ENCODE results near the gene PPM1H. TPM values are rescaled to one million over a fixed set of nuclear protein-coding genes. Genes with fewer than 3 reads are reported as not detected.

Gene PPM1H
- total and polyA plus RNA-seq, 10 of the 15 experiments (the other 5 are each of a cell fraction or from before 2014, with no cell fraction given): 0.11 to 0.83 (median 0.49) TPM

DNA sequence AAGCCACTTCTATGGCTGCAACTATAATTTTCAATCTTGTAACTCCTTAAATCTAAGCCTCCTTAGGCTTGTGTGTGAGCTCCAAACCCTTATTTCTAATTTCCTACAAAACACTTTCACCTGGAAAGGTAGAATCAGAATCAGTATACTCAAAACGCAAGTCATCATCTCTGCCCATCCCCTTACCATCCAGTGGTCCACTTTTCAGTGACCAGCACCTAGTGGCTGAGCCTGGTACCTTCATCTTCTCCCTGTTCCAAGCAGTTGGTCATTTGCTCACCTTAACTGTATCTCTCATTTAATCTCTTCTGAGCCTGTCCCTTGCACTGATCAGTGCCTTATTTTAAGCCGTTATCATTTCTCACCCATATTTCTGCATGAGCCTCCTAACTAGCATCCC is 107.9 kb downstream of the PPM1H start:
- SMC1A ChIA-PET (ENCODE audit: uncharacterized antibody, unreplicated experiment): no interaction called here
- BruUV-seq (replicated peaks): no TSS peak
- ATAC-seq (no peak), FAIRE-seq (no peak), DNase-seq (ENCODE audit: low read depth, low spot score) (no peak)
- in situ Hi-C loops (cut with MboI) (no loop called here), intact Hi-C loops (cut with micrococcal nuclease; ENCODE audit: unreplicated experiment) (no loop called here)
- no peaks in the 10 kb centered on the region for H3K9me3 ChIP-seq (replicated peaks; ENCODE audit: control insufficient read depth, insufficient read depth, low read length)
- WGBS (ENCODE audit: insufficient coverage, insufficient replicate concordance, low lambda C conversion rate, missing lambda C conversion rate): 56% methylated on average over 2 of the region's 2 CpGs
- no peaks in the 10 kb centered on the region for H3K4me1 ChIP-seq (ENCODE audit: control insufficient read depth, insufficient read depth, low read length)
- no peaks in the 10 kb centered on the region; a peak in 1 of 4 replicates for H3K27me3 ChIP-seq (replicated peaks in 1 of 2; ENCODE audit: control insufficient read depth in 2 of 2, insufficient read depth in 2 of 2, low read length in 1 of 2)
- H4K20me1 ChIP-seq (ENCODE audit: control insufficient read depth, insufficient read depth): no peaks in the 10 kb centered on the region
- no peak overlapping the region for H3K4me2 ChIP-seq (ENCODE audit: control insufficient read depth, insufficient read depth)
- H3K27ac ChIP-seq (ENCODE audit: control insufficient read depth, insufficient read depth): no peak overlapping the region
- H2AFZ ChIP-seq (ENCODE audit: control insufficient read depth, low read depth, low read length): no peak overlapping the region
- H3K4me3 ChIP-seq: no peak overlapping the region
- RAD21 ChIA-PET (ENCODE audit: unreplicated experiment): no interaction called here
- no peaks in the 10 kb centered on the region for H3K79me2 ChIP-seq (ENCODE audit: control insufficient read depth, insufficient read depth, low read length)
- CTCF ChIA-PET: interaction anchor here (1.7 kb wide), 1 partner anchor 13 kb away, joined by 4 read pairs; no protein-coding TSS in a partner anchor
- no peak overlapping the region for H3K9ac ChIP-seq (ENCODE audit: control insufficient read depth, insufficient read depth, low read length)
- TF ChIP-seq SUPT20H (IDR thresholded peaks at IDR 0.05; ENCODE audit: borderline replicate concordance, control insufficient read depth, low read depth, low read length) (no peak), MYC (IDR thresholded peaks at IDR 0.05; ENCODE audit: insufficient read depth, insufficient read length, insufficient replicate concordance, low read length, severe bottlenecking) (no peak), HDAC2 (IDR thresholded peaks at IDR 0.05) (no peak), NR2C1 (IDR thresholded peaks at IDR 0.05) (no peak), DPF2 (IDR thresholded peaks at IDR 0.05) (no peak), TARDBP (IDR thresholded peaks at IDR 0.05; ENCODE audit: borderline replicate concordance) (no peak)
- no peaks in the 10 kb centered on the region for H3K36me3 ChIP-seq (ENCODE audit: control insufficient read depth in 2 of 2, insufficient read depth in 2 of 2, low read length in 1 of 2)
- POLR2A ChIA-PET: no interaction called here

DNA sequence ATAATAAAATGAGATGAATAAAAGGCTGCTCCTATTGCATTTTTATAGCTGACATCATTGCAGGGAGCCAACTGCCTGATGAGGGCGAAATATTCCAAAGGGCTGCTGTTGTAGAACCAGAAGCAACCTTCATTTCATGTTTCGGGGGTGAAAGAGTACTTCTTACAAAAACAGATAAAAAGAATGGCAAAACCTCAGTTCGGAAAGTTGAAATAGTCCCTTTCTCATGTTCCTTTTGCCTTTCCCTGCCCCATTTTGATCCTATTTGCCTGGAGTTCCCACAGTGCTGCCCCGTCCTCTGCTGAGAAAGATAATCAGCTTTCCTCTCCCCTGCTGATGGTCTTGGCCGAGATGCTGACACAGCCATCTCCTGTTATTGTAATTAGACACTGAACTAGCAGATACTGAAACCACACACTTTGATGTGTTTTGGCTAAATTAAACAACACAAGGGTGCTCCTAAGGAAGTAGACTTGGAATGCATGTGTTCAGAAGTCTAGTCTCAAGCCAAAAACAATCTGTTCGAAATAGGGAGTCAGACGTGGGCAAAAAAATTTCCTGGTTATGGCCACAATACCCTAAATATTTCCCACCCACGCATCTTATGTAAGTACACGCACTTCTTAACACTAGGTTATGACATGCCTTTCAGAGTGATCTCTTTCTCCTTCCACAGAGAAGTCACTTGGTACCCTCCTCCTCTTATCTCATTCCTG is 117.2 kb downstream of the PPM1H start:
- ATAC-seq: no peak
- Histone ChIP-seq H3K4me2 (ENCODE audit: control insufficient read depth, insufficient read depth) (no peak overlapping the region), H3K27ac (ENCODE audit: control insufficient read depth, insufficient read depth) (no peak overlapping the region), H3K27me3 (replicated peaks in 1 of 2; ENCODE audit: control insufficient read depth in 2 of 2, insufficient read depth in 2 of 2, low read length in 1 of 2) (peaks cover 0 to 3% of the 10 kb centered on the region in 2 experiments; a peak in 1 of 4 replicates), H3K4me3 (no peak overlapping the region), H3K79me2 (ENCODE audit: control insufficient read depth, insufficient read depth, low read length) (no peaks in the 10 kb centered on the region), H3K36me3 (ENCODE audit: control insufficient read depth in 2 of 2, insufficient read depth in 2 of 2, low read length in 1 of 2) (no peaks in the 10 kb centered on the region), H3K4me1 (ENCODE audit: control insufficient read depth, insufficient read depth, low read length) (no peaks in the 10 kb centered on the region), H3K9me3 (replicated peaks; ENCODE audit: control insufficient read depth, insufficient read depth, low read length) (no peaks in the 10 kb centered on the region), H2AFZ (ENCODE audit: control insufficient read depth, low read depth, low read length) (no peak overlapping the region), H3K9ac (ENCODE audit: control insufficient read depth, insufficient read depth, low read length) (no peak overlapping the region), H4K20me1 (ENCODE audit: control insufficient read depth, insufficient read depth) (no peaks in the 10 kb centered on the region)
- no peak for FAIRE-seq
- CTCF ChIA-PET: interaction anchor here (0.6 to 2.0 kb wide), 4 partner anchors 19 to 259 kb away, joined by 3 to 9 read pairs (median 4); no protein-coding TSS in a partner anchor
- POLR2A ChIA-PET: no interaction called here
- intact Hi-C loops (cut with micrococcal nuclease; ENCODE audit: unreplicated experiment): no loop called here
- no TSS peak for BruUV-seq (replicated peaks)
- DNase-seq (ENCODE audit: low read depth, low spot score): no peak
- 16% methylated on average over 9 of the region's 9 CpGs for WGBS (ENCODE audit: insufficient coverage, insufficient replicate concordance, low lambda C conversion rate, missing lambda C conversion rate)
- RAD21 ChIA-PET (ENCODE audit: unreplicated experiment): no interaction called here
- in situ Hi-C loops (cut with MboI): no loop called here
- SMC1A ChIA-PET (ENCODE audit: uncharacterized antibody, unreplicated experiment): no interaction called here
- TF ChIP-seq, protein P1, sequence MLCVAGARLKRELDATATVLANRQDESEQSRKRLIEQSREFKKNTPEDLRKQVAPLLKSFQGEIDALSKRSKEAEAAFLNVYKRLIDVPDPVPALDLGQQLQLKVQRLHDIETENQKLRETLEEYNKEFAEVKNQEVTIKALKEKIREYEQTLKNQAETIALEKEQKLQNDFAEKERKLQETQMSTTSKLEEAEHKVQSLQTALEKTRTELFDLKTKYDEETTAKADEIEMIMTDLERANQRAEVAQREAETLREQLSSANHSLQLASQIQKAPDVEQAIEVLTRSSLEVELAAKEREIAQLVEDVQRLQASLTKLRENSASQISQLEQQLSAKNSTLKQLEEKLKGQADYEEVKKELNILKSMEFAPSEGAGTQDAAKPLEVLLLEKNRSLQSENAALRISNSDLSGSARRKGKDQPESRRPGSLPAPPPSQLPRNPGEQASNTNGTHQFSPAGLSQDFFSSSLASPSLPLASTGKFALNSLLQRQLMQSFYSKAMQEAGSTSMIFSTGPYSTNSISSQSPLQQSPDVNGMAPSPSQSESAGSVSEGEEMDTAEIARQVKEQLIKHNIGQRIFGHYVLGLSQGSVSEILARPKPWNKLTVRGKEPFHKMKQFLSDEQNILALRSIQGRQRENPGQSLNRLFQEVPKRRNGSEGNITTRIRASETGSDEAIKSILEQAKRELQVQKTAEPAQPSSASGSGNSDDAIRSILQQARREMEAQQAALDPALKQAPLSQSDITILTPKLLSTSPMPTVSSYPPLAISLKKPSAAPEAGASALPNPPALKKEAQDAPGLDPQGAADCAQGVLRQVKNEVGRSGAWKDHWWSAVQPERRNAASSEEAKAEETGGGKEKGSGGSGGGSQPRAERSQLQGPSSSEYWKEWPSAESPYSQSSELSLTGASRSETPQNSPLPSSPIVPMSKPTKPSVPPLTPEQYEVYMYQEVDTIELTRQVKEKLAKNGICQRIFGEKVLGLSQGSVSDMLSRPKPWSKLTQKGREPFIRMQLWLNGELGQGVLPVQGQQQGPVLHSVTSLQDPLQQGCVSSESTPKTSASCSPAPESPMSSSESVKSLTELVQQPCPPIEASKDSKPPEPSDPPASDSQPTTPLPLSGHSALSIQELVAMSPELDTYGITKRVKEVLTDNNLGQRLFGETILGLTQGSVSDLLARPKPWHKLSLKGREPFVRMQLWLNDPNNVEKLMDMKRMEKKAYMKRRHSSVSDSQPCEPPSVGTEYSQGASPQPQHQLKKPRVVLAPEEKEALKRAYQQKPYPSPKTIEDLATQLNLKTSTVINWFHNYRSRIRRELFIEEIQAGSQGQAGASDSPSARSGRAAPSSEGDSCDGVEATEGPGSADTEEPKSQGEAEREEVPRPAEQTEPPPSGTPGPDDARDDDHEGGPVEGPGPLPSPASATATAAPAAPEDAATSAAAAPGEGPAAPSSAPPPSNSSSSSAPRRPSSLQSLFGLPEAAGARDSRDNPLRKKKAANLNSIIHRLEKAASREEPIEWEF (IDR thresholded peaks at IDR 0.05; ENCODE audit: insufficient replicate concordance, low read depth, low read length): no peak
- TF ChIP-seq YBX1 (IDR thresholded peaks at IDR 0.05) (no peak), JUND (IDR thresholded peaks at IDR 0.05; ENCODE audit: low read depth, low read length) (no peak), RB1 (IDR thresholded peaks at IDR 0.05; ENCODE audit: borderline replicate concordance) (no peak), FOXK2 (IDR thresholded peaks at IDR 0.05) (no peak), CHD4 (IDR thresholded peaks at IDR 0.05) (no peak)

Data from GM12878 (cell line).